ENCODE data around the gene TPBG. TPM values are rescaled to one million over a fixed set of nuclear protein-coding genes. Genes with fewer than 3 reads are reported as not detected.

Gene TPBG
- total RNA-seq, 1 donor from 2014 or later = 23.8 TPM

DNA sequence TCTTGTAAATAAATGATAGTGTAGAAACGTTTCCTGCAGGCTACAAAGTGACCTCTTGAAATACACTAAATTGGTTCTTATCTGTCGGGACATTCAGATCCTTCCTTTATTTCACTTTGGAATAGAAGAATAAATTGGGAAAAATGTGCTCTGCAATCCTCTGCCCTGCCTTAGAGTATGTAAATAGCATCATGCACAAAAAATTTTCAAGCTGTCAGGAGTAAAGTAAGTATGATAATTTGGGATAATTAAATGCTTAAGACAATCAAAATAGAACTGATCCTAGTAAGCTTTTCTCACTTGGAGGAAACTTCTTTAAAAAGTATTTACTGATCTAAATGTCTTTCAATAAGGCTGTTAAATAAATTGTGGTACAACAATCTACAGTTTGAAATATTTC, 3.1 kb upstream of the TPBG start:
- H3K4me3 ChIP-seq = no peak overlapping the region
- peaks cover 5% of the 10 kb centered on the region for H3K4me1 ChIP-seq
- H3K36me3 ChIP-seq = no peaks in the 10 kb centered on the region
- H3K9me3 ChIP-seq = no peaks in the 10 kb centered on the region
- no peaks in the 10 kb centered on the region for H3K27me3 ChIP-seq
- TF ChIP-seq, protein P1, sequence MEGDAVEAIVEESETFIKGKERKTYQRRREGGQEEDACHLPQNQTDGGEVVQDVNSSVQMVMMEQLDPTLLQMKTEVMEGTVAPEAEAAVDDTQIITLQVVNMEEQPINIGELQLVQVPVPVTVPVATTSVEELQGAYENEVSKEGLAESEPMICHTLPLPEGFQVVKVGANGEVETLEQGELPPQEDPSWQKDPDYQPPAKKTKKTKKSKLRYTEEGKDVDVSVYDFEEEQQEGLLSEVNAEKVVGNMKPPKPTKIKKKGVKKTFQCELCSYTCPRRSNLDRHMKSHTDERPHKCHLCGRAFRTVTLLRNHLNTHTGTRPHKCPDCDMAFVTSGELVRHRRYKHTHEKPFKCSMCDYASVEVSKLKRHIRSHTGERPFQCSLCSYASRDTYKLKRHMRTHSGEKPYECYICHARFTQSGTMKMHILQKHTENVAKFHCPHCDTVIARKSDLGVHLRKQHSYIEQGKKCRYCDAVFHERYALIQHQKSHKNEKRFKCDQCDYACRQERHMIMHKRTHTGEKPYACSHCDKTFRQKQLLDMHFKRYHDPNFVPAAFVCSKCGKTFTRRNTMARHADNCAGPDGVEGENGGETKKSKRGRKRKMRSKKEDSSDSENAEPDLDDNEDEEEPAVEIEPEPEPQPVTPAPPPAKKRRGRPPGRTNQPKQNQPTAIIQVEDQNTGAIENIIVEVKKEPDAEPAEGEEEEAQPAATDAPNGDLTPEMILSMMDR (IDR thresholded peaks at IDR 0.05) = no peak
- TF ChIP-seq POLR2A (IDR thresholded peaks at IDR 0.05) (no peak), POLR2AphosphoS5 (IDR thresholded peaks at IDR 0.05; ENCODE audit: insufficient read depth in 1 of 2, low read depth in 1 of 2) (no peak)
- no peak for DNase-seq (ENCODE audit: extremely low spot score in 2 of 2)
- no peak overlapping the region for H3K27ac ChIP-seq
- intact Hi-C loops (cut with DNase I) = no loop called here

DNA sequence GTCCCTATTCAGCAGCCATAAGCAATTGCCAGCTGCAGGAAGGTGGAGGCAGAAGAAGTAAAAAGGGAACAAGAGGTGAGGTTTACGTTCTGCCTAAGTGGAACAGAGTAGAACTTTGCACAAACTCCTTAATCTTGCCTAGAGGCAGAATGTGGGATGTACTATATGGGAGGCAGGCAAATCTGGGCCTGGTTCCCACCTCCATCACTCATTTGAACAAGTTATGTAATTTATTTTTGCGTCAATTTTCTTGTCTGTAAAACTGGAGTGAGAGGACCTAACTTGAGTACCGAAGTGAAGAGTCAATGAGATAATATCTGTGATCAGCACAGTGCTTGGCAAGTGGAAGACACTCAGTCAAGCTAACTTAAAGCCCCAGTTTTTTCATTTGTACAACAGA, 2.0 kb upstream of the TPBG start:
- no peak for DNase-seq (ENCODE audit: extremely low spot score in 2 of 2)
- H3K27me3 ChIP-seq = no peaks in the 10 kb centered on the region
- H3K4me1 ChIP-seq = peaks cover 16% of the 10 kb centered on the region
- TF ChIP-seq POLR2AphosphoS5 (IDR thresholded peaks at IDR 0.05; ENCODE audit: insufficient read depth in 1 of 2, low read depth in 1 of 2) (no peak), POLR2A (IDR thresholded peaks at IDR 0.05) (no peak)
- TF ChIP-seq, protein P1 (IDR thresholded peaks at IDR 0.05) = no peak
- no peak overlapping the region for H3K27ac ChIP-seq
- no peaks in the 10 kb centered on the region for H3K36me3 ChIP-seq
- no peak overlapping the region for H3K4me3 ChIP-seq
- intact Hi-C loops (cut with DNase I) = no loop called here
- H3K9me3 ChIP-seq = no peaks in the 10 kb centered on the region

DNA sequence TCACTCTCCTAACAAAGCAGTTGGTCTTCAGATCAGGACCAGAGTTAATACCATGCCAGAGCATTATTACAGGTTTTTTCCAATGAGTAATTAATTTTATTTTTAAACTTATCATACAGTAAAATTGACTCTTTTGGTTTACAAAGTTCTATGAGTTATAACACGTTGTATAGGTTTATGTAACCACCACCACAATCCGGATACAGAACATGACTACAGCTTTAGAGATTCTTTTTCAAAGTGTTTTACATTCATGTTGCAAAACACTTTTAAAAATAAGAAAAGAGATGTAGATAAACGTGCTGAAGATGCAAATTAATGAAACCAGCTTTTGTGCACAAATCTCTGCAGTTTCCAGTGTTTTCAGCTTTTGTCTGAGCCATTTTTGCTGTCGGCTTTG, 1.5 kb upstream of the TPBG start:
- no peak overlapping the region for H3K4me3 ChIP-seq
- H3K36me3 ChIP-seq = no peaks in the 10 kb centered on the region
- no peaks in the 10 kb centered on the region for H3K9me3 ChIP-seq
- H3K27ac ChIP-seq = no peak overlapping the region
- H3K27me3 ChIP-seq = no peaks in the 10 kb centered on the region
- TF ChIP-seq, protein P1 (IDR thresholded peaks at IDR 0.05) = no peak
- TF ChIP-seq POLR2AphosphoS5 (IDR thresholded peaks at IDR 0.05; ENCODE audit: insufficient read depth in 1 of 2, low read depth in 1 of 2) = no peak
- TF ChIP-seq POLR2A (IDR thresholded peaks at IDR 0.05) = no peak
- intact Hi-C loops (cut with DNase I) = no loop called here
- peaks cover 16% of the 10 kb centered on the region for H3K4me1 ChIP-seq
- DNase-seq (ENCODE audit: extremely low spot score in 2 of 2) = no peak

DNA sequence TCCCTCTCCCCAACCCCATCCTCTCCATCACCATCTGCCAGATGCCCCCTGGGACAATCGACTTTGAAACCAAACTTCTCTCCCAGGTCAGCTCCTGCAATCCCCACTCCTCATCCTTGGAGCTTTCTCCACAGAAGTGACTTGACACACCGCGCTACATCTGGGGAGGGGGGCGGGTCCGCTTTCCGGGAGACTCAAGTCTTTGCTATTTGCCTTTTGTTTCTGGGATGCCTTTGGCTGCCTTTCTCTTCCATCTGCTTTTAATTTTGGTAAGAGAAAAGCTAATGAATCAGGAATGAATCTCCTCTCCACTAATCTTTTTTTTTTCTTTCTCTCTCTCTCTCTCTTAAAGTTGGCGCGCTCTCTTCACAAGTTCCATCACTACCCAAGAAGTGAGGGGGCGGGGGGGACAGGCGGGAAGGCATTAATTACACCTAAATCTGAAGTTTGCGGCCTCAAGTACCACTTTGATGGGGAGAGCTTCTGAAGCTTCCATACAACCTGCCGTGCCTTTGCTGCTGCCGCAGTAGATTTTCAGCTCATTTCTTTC, 664 bp upstream of the TPBG start:
- intact Hi-C loops (cut with DNase I) = no loop called here
- Histone ChIP-seq H3K4me1 (peaks cover 16% of the 10 kb centered on the region), H3K27ac (peak overlapping the region; percentile 86)

More for the DNA sequence above, 664 bp upstream of the TPBG start:
- H3K4me3 ChIP-seq = peak overlapping the region; percentile 62 to 84
- H3K27me3 ChIP-seq = no peaks in the 10 kb centered on the region
- no peaks in the 10 kb centered on the region for H3K9me3 ChIP-seq
- DNase-seq (ENCODE audit: extremely low spot score in 2 of 2) = no peak
- TF ChIP-seq POLR2AphosphoS5 (IDR thresholded peaks at IDR 0.05; ENCODE audit: insufficient read depth in 1 of 2, low read depth in 1 of 2) (no peak), POLR2A (IDR thresholded peaks at IDR 0.05) (no peak)
- TF ChIP-seq, protein P1 (IDR thresholded peaks at IDR 0.05) = no peak
- H3K36me3 ChIP-seq = no peaks in the 10 kb centered on the region

Measured in vagina (tissue), 2 donors.